Stimulated activated effector memory CD8-positive, alpha-beta T cell treated with anti-CD3 and anti-CD28 coated beads, Interleukin-12 subunit alpha, Interleukin-12 subunit beta, amount 100 ng/mL, for 72 hours (primary cell): ENCODE measurements around the gene INPP5A.

Experiments used
- ATAC-seq: fragments of 150-1000 bp; cut with Tn5 transposase; 2 replicates; pipeline ENCODE4 v1.10.0; 2021
- DNase-seq, 2 donors: peaks; one replicate each; pipeline ENCODE4 v3.0.0; 2021 to 2022; ENCODE audit warnings: low spot score in 2 of 2
- H3K27ac Mint-ChIP-seq: one replicate; pipeline ENCODE4 v1.8.0; 2022; ENCODE audit warnings: mild to moderate bottlenecking, mixed read lengths
- H3K36me3 Mint-ChIP-seq: one replicate; pipeline ENCODE4 v1.8.0; 2022; ENCODE audit warnings: mild to moderate bottlenecking, mixed read lengths
- H3K4me1 Mint-ChIP-seq: one replicate; pipeline ENCODE4 v1.8.0; 2022; ENCODE audit warnings: mixed read lengths
- H3K4me3 Mint-ChIP-seq: one replicate; pipeline ENCODE4 v1.8.0; 2022; ENCODE audit warnings: mild to moderate bottlenecking, mixed read lengths
- H3K9me3 Mint-ChIP-seq: one replicate; pipeline ENCODE4 v1.8.0; 2022; ENCODE audit warnings: mixed read lengths

Gene INPP5A

DNA sequence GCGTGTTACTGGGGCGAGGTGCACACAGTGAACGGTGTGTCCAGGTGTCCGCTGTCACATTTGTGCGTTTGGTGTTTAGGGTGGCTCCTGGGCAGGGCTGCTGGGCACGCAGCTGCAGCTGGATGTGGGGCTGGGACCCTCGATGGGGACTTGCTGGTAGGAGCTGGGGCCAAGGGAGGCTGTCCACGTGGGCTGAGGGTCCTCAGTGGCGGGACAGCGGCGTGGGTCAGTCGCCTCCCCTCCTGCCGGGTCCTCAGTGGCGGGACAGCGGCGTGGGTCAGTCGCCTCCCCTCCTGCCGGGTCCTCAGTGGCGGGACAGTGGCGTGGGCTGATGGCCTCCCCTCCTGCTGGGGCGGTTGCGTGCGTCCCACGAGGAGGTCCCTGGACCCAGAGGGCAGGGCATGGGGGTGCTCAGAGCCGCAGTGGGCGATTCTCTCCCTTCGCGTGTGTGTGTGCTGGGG lies 68.5 kb downstream of the INPP5A start:
- H3K4me3 Mint-ChIP-seq, result no peak overlapping the region
- peaks cover 36% of the 10 kb centered on the region for H3K4me1 Mint-ChIP-seq
- peaks cover 6% of the 10 kb centered on the region for H3K36me3 Mint-ChIP-seq
- no peak for DNase-seq
- ATAC-seq, result no peak
- no peak overlapping the region for H3K27ac Mint-ChIP-seq
- H3K9me3 Mint-ChIP-seq, result peaks cover 5% of the 10 kb centered on the region

DNA sequence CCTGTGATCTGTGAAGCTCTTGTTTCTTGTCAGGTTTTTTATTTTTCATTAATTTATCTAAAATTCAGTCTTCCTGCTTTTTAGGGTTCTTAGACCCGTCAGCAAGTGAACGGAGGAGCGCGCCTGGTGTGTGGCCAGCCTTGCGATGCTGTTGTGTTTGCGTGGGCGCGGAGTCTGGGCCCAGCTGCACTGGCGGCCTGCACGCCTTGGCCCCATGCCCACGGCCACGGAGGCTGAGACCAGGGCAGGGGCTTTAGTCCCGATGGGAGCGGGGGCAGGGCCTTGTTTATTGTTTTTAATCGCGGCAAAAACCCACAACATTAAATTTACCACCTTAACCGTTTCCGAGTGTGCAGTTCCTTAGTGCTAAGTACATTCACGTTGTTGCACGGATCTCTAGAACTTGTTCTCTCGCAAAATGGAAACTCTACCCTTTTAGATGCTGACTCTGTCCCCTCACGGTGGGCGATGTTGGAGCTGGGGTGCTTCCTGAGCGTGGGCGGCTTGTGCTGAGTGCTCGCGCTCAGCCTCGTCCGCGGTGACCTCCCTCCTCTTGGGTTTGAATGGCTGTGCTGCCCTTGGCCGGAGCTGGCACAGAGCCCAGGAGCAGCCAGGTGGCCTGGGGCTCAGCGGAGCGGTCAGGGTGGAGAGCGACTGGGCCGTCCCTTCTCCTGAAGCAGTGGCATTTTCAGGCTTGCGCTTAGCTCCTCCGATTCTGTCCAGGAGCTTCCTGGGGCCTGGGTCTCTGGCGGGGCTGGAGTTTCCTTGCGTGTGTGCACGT lies 69.1 kb downstream of the INPP5A start:
- no peak overlapping the region for H3K27ac Mint-ChIP-seq

DNA sequence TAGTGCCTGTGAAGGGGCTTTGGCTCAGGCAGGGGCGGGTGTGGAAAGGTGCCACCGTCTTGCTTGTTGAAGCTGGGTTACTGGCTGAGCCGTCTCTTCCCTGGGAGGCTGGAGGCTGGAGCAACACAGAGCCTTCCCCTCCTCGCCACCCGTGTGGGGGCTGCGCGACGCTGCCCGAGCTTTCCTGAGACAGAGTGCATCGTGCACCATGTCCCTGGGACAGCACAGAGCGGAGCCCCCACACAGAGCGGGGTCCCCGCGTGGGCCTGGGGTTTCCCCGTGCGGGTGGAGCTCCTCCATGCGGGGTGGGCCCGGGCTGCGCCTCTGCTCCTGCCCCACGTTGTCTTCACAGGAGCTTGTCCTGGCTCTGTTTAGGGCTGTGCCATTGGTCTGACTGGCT lies 69.9 kb downstream of the INPP5A start:
- Mint-ChIP-seq H3K27ac (no peak overlapping the region), H3K36me3 (peaks cover 6% of the 10 kb centered on the region), H3K9me3 (no peaks in the 10 kb centered on the region), H3K4me3 (no peak overlapping the region), H3K4me1 (peaks cover 45% of the 10 kb centered on the region)
- no peak for DNase-seq
- no peak for ATAC-seq

More for the DNA sequence above, 69.1 kb downstream of the INPP5A start:
- peaks cover 39% of the 10 kb centered on the region for H3K4me1 Mint-ChIP-seq
- ATAC-seq (no peak), DNase-seq (no peak)
- H3K36me3 Mint-ChIP-seq, result peaks cover 6% of the 10 kb centered on the region
- no peak overlapping the region for H3K4me3 Mint-ChIP-seq
- no peaks in the 10 kb centered on the region for H3K9me3 Mint-ChIP-seq

DNA sequence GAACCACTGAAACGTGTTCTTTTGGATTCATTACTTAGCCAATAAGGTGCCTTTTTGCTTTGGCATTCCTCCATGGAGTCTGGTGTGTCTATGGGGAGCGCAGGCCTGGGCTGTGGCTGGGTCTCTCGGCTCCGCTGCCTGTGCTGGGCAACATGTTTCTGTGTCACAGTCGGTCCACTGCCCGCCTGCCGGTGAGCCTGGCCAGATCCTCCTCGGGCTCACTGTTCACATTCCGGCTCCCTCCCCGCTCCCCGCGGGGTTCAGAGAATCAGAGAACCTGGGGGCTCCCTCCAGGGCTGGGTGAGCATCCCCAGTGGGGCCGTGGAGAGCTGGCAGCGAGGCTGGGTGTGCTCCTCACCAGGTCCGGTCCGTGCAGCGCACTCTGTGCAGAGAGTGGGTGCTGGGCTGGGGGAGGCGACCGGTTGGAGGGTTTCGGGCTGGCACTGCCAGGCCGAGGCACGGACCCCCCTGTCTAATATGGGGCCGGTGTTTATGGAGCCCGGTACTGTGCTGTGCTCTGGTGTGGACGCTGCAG lies 70.4 kb downstream of the INPP5A start:
- DNase-seq, result no peak
- Mint-ChIP-seq H3K4me3 (no peak overlapping the region), H3K36me3 (peaks cover 6% of the 10 kb centered on the region), H3K9me3 (no peaks in the 10 kb centered on the region), H3K4me1 (peaks cover 50% of the 10 kb centered on the region), H3K27ac (no peak overlapping the region)
- ATAC-seq, result no peak

DNA sequence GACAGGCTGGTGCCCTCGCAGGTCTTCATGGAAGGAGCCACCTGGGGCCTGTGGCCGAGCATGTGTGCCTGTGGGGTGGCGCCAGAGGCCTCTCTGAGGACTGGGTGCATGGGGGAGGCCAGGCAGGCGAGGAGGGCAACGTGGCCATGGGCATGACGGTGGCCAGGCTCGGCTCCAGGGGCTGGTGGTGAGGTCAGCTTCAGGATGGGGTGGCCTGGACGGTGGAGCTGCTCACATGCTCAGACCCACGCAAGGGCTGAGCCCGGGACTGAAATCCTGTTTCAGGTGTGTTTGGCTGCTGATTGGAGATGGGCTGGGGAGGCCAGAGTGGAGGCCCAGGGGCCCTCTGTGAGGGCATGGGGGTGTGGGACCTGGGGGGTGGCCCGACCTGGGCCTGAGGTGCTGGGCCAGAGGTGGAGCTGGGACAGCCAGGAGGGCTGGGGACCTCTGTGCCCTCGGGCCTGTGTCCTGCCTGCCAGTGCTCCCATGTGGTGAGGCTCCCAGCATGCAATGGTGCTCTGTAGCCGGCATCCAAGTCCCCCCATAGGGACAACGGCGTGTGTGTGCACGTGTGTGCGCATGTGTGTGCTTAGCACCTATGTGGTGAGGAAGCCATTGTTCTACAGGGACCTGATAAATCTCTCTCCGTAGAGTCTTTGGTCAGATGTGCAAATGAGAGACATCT lies 71.1 kb downstream of the INPP5A start:
- H3K4me1 Mint-ChIP-seq, result peaks cover 54% of the 10 kb centered on the region
- H3K4me3 Mint-ChIP-seq, result no peak overlapping the region
- H3K27ac Mint-ChIP-seq, result no peak overlapping the region
- H3K36me3 Mint-ChIP-seq, result peaks cover 6% of the 10 kb centered on the region
- DNase-seq (no peak), ATAC-seq (no peak)
- H3K9me3 Mint-ChIP-seq, result no peaks in the 10 kb centered on the region

DNA sequence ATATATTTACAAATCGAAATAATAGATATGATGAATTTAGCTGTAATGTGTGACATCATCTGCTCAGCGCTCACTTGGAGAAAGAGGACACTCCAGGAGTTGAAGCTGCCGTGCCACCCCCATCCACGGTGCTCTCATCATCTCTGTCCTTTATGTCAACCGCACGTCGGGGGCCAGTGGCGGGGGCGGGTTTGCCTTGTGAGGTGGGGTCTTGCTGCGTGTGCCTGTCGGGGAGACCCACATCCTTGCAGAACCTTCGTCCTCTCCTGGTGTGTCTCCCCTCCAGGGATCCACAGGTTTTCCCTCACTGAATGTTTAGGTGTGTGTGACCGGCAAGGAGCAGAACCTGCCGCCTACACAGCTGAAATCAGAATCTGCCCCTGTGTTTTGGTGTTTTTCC lies 71.6 kb downstream of the INPP5A start:
- peaks cover 6% of the 10 kb centered on the region for H3K36me3 Mint-ChIP-seq
- H3K9me3 Mint-ChIP-seq, result no peaks in the 10 kb centered on the region
- no peak for DNase-seq
- H3K4me1 Mint-ChIP-seq, result peaks cover 51% of the 10 kb centered on the region
- H3K4me3 Mint-ChIP-seq, result no peak overlapping the region
- no peak for ATAC-seq
- H3K27ac Mint-ChIP-seq, result no peak overlapping the region

DNA sequence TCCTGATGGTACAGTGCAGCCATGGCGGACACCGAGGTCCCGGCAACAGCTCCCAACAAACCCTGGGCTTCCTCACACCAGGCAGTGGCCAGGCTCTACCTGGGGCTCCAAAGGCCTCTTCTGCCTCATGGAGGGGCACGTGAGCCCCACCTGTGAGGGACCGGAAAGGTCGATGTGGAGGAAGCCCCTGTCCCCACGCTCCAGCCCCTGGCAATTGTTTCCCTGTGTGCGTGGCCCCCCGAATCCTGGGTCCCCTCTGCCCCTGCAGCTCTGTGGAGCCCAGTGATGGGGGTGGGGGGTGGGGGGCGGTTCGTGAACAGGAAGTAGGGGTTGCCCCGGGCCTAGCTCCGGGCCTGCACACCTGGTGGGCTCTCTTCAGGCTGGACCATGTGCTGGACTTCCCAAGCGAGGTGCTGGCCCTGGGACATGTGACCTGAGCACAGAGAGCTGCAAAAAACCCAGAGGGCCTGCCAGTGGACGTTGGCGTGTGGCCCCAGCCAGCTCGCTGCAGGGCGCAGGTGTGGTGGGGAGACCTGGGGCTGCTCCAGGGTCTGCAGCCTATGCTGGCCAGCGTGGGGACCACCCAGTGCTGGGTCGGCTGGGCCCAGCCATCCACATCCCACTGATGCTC lies 72.6 kb downstream of the INPP5A start:
- Mint-ChIP-seq H3K36me3 (peaks cover 6% of the 10 kb centered on the region), H3K9me3 (no peaks in the 10 kb centered on the region), H3K4me1 (peaks cover 48% of the 10 kb centered on the region), H3K4me3 (no peak overlapping the region), H3K27ac (peak overlapping the region; percentile 87)
- ATAC-seq (no peak), DNase-seq (no peak)

DNA sequence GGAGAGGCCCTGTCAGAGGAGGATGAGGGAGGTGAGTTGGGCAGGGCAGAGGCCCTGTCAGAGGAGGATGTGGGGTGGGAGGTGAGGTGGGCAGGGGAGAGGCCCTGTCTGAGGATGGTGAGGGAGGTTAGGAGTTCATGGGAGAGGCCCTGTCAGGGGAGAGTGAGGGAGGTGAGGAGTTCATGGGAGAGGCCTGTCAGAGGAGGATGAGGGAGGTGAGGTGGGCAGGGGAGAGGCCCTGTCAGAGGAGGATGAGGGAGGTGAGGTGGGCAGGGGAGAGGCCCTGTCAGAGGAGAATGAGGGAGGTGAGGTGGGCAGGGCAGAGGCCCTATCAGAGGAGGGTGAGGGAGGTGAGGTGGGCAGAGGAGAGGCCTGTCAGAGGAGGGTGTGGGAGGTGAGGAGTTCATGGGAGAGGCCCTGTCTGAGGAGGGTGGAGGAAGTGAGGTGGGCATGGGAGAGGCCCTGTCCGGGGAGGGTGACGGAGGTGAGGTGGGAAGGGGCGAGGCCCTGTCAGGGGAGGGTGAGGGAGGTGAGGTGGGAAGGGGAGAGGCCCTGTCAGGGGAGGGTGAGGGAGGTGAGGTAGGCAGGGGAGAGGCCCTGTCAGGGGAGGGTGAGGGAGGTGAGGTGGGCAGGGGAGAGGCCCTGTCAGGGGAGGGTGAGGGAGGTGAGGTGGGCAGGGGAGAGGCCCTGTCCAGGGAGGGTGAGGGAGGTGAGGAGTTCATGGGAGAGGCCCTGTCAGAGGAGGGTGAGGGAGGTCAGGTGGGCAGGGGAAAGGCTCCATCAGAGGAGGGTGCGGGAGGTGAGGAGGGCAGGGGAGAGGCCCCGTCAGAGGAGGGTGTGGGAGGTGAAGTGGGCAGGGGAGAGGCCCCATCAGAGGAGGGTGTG lies 73.7 kb downstream of the INPP5A start:
- Mint-ChIP-seq H3K9me3 (peaks cover 2% of the 10 kb centered on the region), H3K4me3 (no peak overlapping the region), H3K4me1 (peaks cover 54% of the 10 kb centered on the region), H3K27ac (peak overlapping the region; percentile 87), H3K36me3 (peaks cover 16% of the 10 kb centered on the region)
- DNase-seq (no peak), ATAC-seq (no peak)

DNA sequence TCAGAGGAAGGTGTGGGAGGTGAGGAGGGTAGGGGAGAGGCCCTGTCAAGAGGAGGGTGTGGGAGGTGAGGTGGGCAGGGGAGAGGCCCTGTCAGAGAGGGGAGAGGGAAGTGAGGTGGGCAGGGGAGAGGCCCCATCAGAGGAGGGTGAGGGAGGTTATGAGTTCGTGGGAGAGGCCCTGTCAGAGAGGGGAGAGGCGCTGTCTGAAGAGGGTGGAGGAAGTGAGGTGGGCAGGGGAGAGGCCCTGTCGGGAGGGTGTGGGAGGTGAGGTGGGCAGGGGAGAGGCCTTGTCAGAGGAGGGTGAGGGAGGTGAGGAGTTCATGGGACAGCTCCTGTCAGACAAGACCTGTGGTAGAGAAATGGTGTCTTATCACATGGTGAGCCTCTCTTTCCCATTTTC lies 74.4 kb downstream of the INPP5A start:
- Mint-ChIP-seq H3K27ac (peak overlapping the region; percentile 32), H3K4me1 (peaks cover 60% of the 10 kb centered on the region)

DNA sequence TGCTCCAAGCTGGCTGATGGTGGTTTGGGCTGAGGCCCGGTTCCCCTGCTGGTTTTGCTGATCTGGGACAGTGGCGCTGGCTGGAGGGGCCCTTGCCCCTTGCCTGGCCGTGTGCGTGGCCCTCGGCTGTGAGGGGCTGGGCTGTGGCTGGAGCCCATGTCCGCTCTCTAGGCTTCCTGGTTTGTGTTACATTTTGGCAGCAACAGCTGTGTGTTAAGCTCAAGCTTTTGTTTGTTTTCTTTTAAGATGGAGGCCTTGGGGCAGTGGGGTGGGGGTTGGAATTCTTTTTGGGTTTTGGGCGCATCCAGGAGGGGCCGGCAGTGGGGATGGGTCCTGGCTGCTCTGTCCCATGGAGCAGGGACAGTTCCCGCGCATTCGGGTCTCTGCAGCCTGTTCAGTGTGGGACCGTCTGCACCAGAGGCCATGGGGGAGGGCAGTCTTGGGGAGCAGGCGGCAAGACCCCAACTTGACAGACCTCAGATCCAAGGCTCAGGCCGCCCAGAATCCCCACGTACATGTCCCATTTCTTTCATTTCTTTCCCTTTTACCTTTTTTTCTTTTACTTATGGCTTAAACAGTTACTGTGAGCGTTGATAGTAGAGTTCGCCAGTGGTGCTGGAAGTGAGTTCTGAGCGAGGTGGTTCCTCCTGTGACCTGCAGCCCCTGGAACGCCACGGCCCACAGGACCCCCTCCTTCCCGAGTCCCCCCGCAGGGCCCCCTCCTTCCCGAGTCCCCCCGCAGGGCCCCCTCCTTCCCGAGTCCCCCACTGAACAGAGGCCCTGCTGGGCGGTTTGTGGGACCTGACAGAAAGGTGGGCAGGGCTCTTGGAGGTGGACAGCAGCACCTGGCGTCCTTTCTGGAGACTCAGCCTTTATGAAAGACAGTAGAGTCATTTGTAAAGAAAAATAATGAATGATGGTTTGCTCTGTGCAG lies 75.3 kb downstream of the INPP5A start:
- Mint-ChIP-seq H3K4me3 (no peak overlapping the region), H3K27ac (peak overlapping the region; percentile 32), H3K9me3 (peaks cover 6% of the 10 kb centered on the region), H3K36me3 (peaks cover 25% of the 10 kb centered on the region), H3K4me1 (peaks cover 60% of the 10 kb centered on the region)
- ATAC-seq (no peak), DNase-seq (no peak)

More for the DNA sequence above, 74.4 kb downstream of the INPP5A start:
- ATAC-seq (no peak), DNase-seq (no peak)
- Mint-ChIP-seq H3K9me3 (peaks cover 6% of the 10 kb centered on the region), H3K36me3 (peaks cover 24% of the 10 kb centered on the region), H3K4me3 (no peak overlapping the region)

DNA sequence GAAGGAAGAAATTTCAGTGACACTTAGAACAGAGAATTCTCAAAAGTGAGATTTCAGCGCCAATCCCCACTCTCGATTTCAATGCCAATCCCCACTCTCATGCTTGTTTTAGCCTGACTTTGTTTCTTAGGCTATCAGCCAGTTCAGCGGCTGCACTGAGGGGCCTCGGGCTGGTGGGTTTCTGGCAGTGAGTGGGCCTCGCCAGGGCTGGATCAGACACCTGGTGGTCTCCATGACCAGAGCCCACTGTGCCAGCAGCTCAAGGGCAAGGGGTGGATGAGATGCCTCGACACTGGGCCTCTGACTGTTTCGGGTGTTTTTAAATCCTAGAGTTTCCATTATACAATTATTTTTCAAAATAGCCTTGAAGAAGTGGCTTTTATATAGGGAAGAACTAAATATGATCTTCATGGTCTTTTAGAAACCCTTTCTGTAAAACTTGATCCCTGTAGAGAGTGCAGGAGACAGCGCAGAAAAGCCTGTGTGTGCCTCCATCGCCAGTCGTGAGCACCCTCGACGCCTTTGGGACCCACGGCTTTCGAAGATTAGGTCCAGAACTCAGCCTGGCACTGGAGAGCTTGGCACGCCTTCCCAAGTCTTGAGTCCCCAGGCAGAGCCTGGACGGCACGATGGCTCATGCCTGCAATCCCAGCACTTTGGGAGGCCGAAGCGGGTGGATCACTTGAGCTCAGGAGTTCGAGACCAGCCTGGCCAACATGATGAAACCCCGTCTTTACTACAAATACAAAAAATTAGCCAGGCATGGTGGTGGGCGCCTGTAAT lies 76.2 kb downstream of the INPP5A start:
- Mint-ChIP-seq H3K36me3 (peaks cover 25% of the 10 kb centered on the region), H3K4me3 (no peak overlapping the region), H3K4me1 (peaks cover 54% of the 10 kb centered on the region), H3K27ac (no peak overlapping the region), H3K9me3 (peaks cover 6% of the 10 kb centered on the region)
- DNase-seq, result no peak
- ATAC-seq, result no peak

DNA sequence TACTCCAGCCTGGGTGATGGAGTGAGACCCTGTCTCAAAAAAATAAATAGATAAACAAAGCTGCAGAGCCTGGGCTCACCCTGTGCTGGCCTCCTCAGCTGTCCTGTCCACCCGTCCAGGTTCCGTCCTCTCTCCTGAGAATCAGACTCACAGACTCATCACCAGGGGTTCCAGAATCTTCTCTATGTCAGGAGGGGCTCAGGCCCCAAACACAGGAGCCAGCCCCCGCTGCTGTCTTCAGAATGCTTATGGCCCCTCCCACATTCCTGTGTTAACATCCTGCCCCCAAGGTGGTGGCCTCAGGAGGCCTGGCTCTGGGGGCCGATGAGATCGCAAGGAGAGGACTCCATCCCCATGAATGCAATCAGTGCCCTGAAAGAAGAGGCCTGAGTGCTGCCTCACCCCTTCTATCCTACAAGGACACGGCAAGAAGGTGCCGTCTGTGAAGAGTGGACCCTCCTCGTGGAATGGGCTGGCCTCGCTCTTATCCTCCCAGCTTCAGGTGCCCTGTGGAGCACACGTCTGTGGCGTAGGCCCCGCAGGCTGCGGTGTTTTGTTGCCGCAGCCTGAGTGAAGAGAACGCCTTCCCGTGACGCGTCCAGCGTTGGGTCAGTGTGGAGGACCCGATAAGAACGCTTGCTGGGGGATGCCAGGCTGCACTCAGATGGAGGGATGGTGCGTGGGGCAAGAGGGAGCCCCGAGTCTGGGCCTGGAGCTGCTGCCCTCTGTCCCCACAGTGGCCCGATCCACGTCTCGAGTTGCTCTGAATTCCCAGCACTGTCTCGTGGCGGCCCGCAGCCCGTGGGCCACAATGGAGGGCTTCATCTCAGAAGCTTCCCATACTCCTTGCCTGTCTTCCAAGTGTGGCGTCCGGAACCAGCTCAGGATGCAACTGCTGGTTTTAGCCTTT lies 77.1 kb downstream of the INPP5A start:
- peaks cover 25% of the 10 kb centered on the region for H3K36me3 Mint-ChIP-seq
- H3K4me1 Mint-ChIP-seq, result peaks cover 47% of the 10 kb centered on the region
- ATAC-seq (no peak), DNase-seq (no peak)
- H3K27ac Mint-ChIP-seq, result no peak overlapping the region
- no peak overlapping the region for H3K4me3 Mint-ChIP-seq
- H3K9me3 Mint-ChIP-seq, result peaks cover 8% of the 10 kb centered on the region
